ENCODE results near the gene RSPH10B2.
"Not testable (repeated sequence)": the region's sequence is repeated elsewhere in the genome, so short reads cannot be mapped to it uniquely, and the experiment has no call there.

DNA sequence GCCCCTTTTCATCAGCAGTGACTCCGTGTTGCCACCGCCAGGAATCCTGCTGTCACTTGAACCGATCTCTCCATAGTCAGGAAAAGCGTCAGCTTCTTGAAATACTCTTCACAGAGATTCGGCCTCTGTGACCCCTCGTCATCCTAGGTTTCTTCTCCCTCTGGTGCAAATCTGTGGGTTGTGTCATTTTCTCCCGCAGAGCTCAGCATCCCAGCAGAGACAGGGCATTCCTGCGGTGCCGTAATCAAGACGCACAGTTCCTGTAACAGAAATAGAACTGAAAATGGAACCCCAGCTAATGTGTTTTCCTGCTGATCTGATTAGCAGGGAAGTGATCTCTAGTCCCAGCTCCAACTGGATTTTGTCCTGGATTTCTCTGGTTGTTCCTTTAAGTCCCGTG, 40.4 kb downstream of the RSPH10B2 start:
- TF ChIP-seq, protein P1, sequence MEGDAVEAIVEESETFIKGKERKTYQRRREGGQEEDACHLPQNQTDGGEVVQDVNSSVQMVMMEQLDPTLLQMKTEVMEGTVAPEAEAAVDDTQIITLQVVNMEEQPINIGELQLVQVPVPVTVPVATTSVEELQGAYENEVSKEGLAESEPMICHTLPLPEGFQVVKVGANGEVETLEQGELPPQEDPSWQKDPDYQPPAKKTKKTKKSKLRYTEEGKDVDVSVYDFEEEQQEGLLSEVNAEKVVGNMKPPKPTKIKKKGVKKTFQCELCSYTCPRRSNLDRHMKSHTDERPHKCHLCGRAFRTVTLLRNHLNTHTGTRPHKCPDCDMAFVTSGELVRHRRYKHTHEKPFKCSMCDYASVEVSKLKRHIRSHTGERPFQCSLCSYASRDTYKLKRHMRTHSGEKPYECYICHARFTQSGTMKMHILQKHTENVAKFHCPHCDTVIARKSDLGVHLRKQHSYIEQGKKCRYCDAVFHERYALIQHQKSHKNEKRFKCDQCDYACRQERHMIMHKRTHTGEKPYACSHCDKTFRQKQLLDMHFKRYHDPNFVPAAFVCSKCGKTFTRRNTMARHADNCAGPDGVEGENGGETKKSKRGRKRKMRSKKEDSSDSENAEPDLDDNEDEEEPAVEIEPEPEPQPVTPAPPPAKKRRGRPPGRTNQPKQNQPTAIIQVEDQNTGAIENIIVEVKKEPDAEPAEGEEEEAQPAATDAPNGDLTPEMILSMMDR (IDR thresholded peaks at IDR 0.05; ENCODE audit: insufficient read depth, low read depth, low read length), result not testable (repeated sequence)
- not testable (repeated sequence) for TF ChIP-seq EZH2 (IDR thresholded peaks at IDR 0.05; ENCODE audit: insufficient read depth, low read length)

Data from astrocyte (in vitro differentiated cells and primary cell).